HepG2 (cell line): ENCODE results near the gene FAM222B. TPM values are rescaled to one million over a fixed set of nuclear protein-coding genes. Genes with fewer than 3 reads are reported as not detected.
A peak's percentile ranks its signal among the peaks of the same experiment; 100 is the strongest.

Source experiments
- ARID5B ChIP-seq: IDR thresholded peaks from 2 replicates; pipeline ENCODE4 v1.4.0; 2020; ENCODE audit warnings: mild to moderate bottlenecking, missing genetic modification reagents
- FOSL1 ChIP-seq: sonication (generic); formaldehyde crosslinking; IDR thresholded peaks from 2 replicates; pipeline ENCODE4 v1.9.0; 2021; ENCODE audit warnings: missing genetic modification reagents, borderline replicate concordance
- GLI4 ChIP-seq: sonication (generic); formaldehyde crosslinking; IDR thresholded peaks from 2 replicates; pipeline ENCODE4 v1.5.1; 2020; ENCODE audit warnings: missing genetic modification reagents, mild to moderate bottlenecking, moderate library complexity, borderline replicate concordance
- GTF3A ChIP-seq: sonication (generic); formaldehyde crosslinking; conservative IDR thresholded peaks from 2 replicates; pipeline ENCODE4 v1.4.0; 2020; ENCODE audit warnings: mild to moderate bottlenecking, missing genetic modification reagents
- HOMEZ ChIP-seq: IDR thresholded peaks from 2 replicates; pipeline ENCODE4 v1.6.1; 2016; ENCODE audit warnings: low read depth
- HOXD1 ChIP-seq: sonication (generic); formaldehyde crosslinking; IDR thresholded peaks from 2 replicates; pipeline ENCODE4 v1.5.0; 2020; ENCODE audit warnings: missing genetic modification reagents
- IRF2 ChIP-seq: IDR thresholded peaks from 2 replicates; pipeline ENCODE4 v1.6.1; 2018; ENCODE audit warnings: missing genetic modification reagents, missing compliant biosample characterization
- MYPOP ChIP-seq: sonication (generic); formaldehyde crosslinking; IDR thresholded peaks from 2 replicates; pipeline ENCODE4 v1.8.1; 2023; ENCODE audit warnings: mild to moderate bottlenecking, moderate library complexity, missing genetic modification reagents
- RXRB ChIP-seq: IDR thresholded peaks from 2 replicates; pipeline ENCODE4 v1.6.1; 2016; ENCODE audit warnings: borderline replicate concordance, missing genetic modification reagents, missing compliant biosample characterization
- SPEN ChIP-seq: sonication (generic); formaldehyde crosslinking; IDR thresholded peaks from 2 replicates; pipeline ENCODE4 v1.5.1; 2020; ENCODE audit warnings: low read depth, mild to moderate bottlenecking, missing genetic modification reagents
- ZNF335 ChIP-seq: sonication (generic); formaldehyde crosslinking; IDR thresholded peaks from 2 replicates; pipeline ENCODE4 v1.4.0; 2020; ENCODE audit warnings: missing genetic modification reagents
- ZNF546 ChIP-seq: sonication (generic); formaldehyde crosslinking; conservative IDR thresholded peaks from 2 replicates; pipeline ENCODE4 v1.8.1; 2023; ENCODE audit warnings: mild to moderate bottlenecking, missing genetic modification reagents
- ZNF646 ChIP-seq: sonication (generic); formaldehyde crosslinking; IDR thresholded peaks from 2 replicates; pipeline ENCODE4 v1.9.0; 2021; ENCODE audit warnings: mild to moderate bottlenecking, missing genetic modification reagents
- ZNF770 ChIP-seq: sonication (generic); formaldehyde crosslinking; IDR thresholded peaks from 2 replicates; pipeline ENCODE4 v1.5.0; 2020; ENCODE audit warnings: mild to moderate bottlenecking, missing genetic modification reagents
- ZNF878 ChIP-seq: sonication (generic); formaldehyde crosslinking; IDR thresholded peaks from 2 replicates; pipeline ENCODE4 v1.8.1; 2023; ENCODE audit warnings: mild to moderate bottlenecking, missing genetic modification reagents, moderate library complexity
- polyA plus RNA-seq, 8 experiments: library from polyadenylated mRNA; depleted of rRNA in 3 of 8; stranded (reverse) in 7 of 8; unstranded in 1 of 8; fragments of >200 nt; fragmentation: Illumina TruSeq in 4 of 8; extraction: Trizol in 4 of 8; gene quantifications; 2 replicates each; pipeline versions ENCODE4 v1.2.1 to v1.2.3, GENCODE V29; 2011 to 2016; ENCODE audit warnings: low read depth in 4 of 8, missing spikeins in 1 of 8, mixed read lengths in 1 of 8; ENCODE audit not compliant: insufficient read depth in 1 of 8
- total RNA-seq, 5 experiments: library from RNA; depleted of rRNA; stranded (reverse); fragments of >200 nt; fragmentation: Illumina TruSeq; extraction: Trizol; gene quantifications; 2 replicates each; pipeline ENCODE4 v1.2.3, GENCODE V29; 2016; ENCODE audit warnings: low read depth in 1 of 5

FAM222B gene
- total and polyA plus RNA-seq, 2 of the 13 experiments (the other 11 are each of a cell fraction or from before 2014, with no cell fraction given), result 3.5 to 7.3 TPM

GRCh38 chr17:28788100-28788499 is 54.5 kb downstream of the FAM222B start (continued):
- no peak for TF ChIP-seq SPEN (CRISPR knock-in tag)
- no peak for TF ChIP-seq FOSL1 (CRISPR knock-in tag)
- no peak for TF ChIP-seq ZNF546 (CRISPR knock-in tag)
- TF ChIP-seq RXRB, result 0 out of 2 replicates have a peak, but pooled peaks have one; percentile 25
- TF ChIP-seq GLI4 (CRISPR knock-in tag), result no peak
- no peak; the same call in 1 of the 2 replicates for TF ChIP-seq MYPOP
- TF ChIP-seq ZNF878 (CRISPR knock-in tag), result no peak
- no peak for TF ChIP-seq GTF3A (CRISPR knock-in tag)
- TF ChIP-seq ARID5B (CRISPR knock-in tag), result peak; percentile 90
- TF ChIP-seq ZNF335, result no peak
- TF ChIP-seq ZNF770 (CRISPR knock-in tag), result no peak
- TF ChIP-seq HOMEZ (CRISPR knock-in tag), result no peak
- 0 out of 2 replicates have a peak, but pooled peaks have one; percentile 47 for TF ChIP-seq HOXD1 (CRISPR knock-in tag)
- TF ChIP-seq IRF2 (CRISPR knock-in tag), result 0 out of 2 replicates have a peak, but pooled peaks have one; percentile 45
- peak; percentile 58; the same call in 1 of the 2 replicates for TF ChIP-seq ZNF646 (CRISPR knock-in tag)
